GM19043 (cell line): Measurements from ENCODE around the gene ATXN1.

Source experiments
- ATAC-seq: cut with Tn5 transposase; IDR thresholded peaks from one replicate; pipeline ENCODE4 v1.9.1; 2021; ENCODE audit warnings: low read depth; ENCODE audit not compliant: unreplicated experiment

Gene ATXN1

GRCh38 chr6:16783952-16784565, 22.8 kb upstream of the ATXN1 start:
- no peak for ATAC-seq

- ATAC-seq, result no peak
Measured at GRCh38 chr6:16783509-16783908, 22.2 kb upstream of the ATXN1 start.

GRCh38 chr6:16782278-16782677, 21.0 kb upstream of the ATXN1 start:
- no peak for ATAC-seq

- no peak for ATAC-seq
Measured at GRCh38 chr6:16781348-16782169, 20.3 kb upstream of the ATXN1 start.

- ATAC-seq, result no peak
Measured at GRCh38 chr6:16778521-16778920, 17.3 kb upstream of the ATXN1 start.

- no peak for ATAC-seq
Measured at GRCh38 chr6:16777794-16778193, 16.5 kb upstream of the ATXN1 start.

GRCh38 chr6:16776394-16777017, 15.2 kb upstream of the ATXN1 start:
- no peak for ATAC-seq

GRCh38 chr6:16774437-16774836, 13.2 kb upstream of the ATXN1 start:
- no peak for ATAC-seq

GRCh38 chr6:16773362-16773761, 12.1 kb upstream of the ATXN1 start:
- no peak for ATAC-seq

- ATAC-seq, result peak; percentile 76
Measured at GRCh38 chr6:16770701-16771569, 9.7 kb upstream of the ATXN1 start.

GRCh38 chr6:16769986-16770376, 8.7 kb upstream of the ATXN1 start:
- ATAC-seq, result no peak

GRCh38 chr6:16769131-16769985, 8.1 kb upstream of the ATXN1 start:
- ATAC-seq, result peak; percentile 49

- ATAC-seq, result no peak
Measured at GRCh38 chr6:16768477-16768830, 7.2 kb upstream of the ATXN1 start.

- ATAC-seq, result no peak
Measured at GRCh38 chr6:16767765-16768476, 6.7 kb upstream of the ATXN1 start.

- ATAC-seq, result no peak
Measured at GRCh38 chr6:16766836-16767745, 5.8 kb upstream of the ATXN1 start.

GRCh38 chr6:16766043-16766536, 4.8 kb upstream of the ATXN1 start:
- ATAC-seq, result no peak

- ATAC-seq, result no peak
Measured at GRCh38 chr6:16765235-16765634, 4.0 kb upstream of the ATXN1 start.
